Measurements from ENCODE around the gene PSORS1C2. TPM values are rescaled to one million over a fixed set of nuclear protein-coding genes. Genes with fewer than 3 reads are reported as not detected.

PSORS1C2 gene
- total RNA-seq, 2 donors from 2014 or later: not detected

- DNase-seq (ENCODE audit: low spot score): no peak
- Histone ChIP-seq H3K36me3 (no peaks in the 10 kb centered on the region), H3K9me3 (no peaks in the 10 kb centered on the region), H3K4me3 (peak overlapping the region in 1 of 2 donors; percentile 22), H3K27ac (no peak overlapping the region), H3K27me3 (replicated peaks; ENCODE audit: insufficient read depth) (no peaks in the 10 kb centered on the region), H3K4me1 (replicated peaks) (no peaks in the 10 kb centered on the region)
- TF ChIP-seq POLR2AphosphoS5 (IDR thresholded peaks at IDR 0.05) (no peak), POLR2A (IDR thresholded peaks at IDR 0.05) (no peak)
- TF ChIP-seq, protein P1, sequence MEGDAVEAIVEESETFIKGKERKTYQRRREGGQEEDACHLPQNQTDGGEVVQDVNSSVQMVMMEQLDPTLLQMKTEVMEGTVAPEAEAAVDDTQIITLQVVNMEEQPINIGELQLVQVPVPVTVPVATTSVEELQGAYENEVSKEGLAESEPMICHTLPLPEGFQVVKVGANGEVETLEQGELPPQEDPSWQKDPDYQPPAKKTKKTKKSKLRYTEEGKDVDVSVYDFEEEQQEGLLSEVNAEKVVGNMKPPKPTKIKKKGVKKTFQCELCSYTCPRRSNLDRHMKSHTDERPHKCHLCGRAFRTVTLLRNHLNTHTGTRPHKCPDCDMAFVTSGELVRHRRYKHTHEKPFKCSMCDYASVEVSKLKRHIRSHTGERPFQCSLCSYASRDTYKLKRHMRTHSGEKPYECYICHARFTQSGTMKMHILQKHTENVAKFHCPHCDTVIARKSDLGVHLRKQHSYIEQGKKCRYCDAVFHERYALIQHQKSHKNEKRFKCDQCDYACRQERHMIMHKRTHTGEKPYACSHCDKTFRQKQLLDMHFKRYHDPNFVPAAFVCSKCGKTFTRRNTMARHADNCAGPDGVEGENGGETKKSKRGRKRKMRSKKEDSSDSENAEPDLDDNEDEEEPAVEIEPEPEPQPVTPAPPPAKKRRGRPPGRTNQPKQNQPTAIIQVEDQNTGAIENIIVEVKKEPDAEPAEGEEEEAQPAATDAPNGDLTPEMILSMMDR (IDR thresholded peaks at IDR 0.05): no peak
- 71% methylated on average over 26 of the region's 26 CpGs for WGBS
- intact Hi-C loops (cut with DNase I): no loop called here
Observed at GRCh38 chr6:31180500-31180899, 41.6 kb upstream of the PSORS1C2 start.

DNA sequence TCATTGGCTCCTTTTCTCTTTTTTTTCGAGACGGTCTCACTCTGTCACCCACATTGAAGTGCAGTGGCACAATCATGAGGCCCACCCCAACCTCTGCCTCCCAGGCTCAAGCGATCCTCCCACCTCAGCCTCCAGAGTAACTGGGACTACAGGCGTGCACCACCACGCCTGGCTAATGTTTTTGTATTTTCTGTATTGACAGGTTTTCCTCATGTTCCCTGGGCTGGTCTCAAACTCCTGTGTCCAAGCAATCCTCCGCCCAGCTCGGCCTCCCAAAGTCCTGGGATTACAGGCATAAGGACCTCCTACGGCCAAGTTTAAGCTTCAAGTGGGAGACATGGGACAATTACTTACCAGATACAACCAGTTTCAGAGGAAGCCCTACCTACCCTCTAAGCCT lies 41.0 kb upstream of the PSORS1C2 start:
- Histone ChIP-seq H3K36me3 (no peaks in the 10 kb centered on the region), H3K9me3 (no peaks in the 10 kb centered on the region), H3K4me1 (replicated peaks) (no peaks in the 10 kb centered on the region), H3K4me3 (peak overlapping the region in 1 of 2 donors; percentile 22), H3K27ac (no peak overlapping the region), H3K27me3 (replicated peaks; ENCODE audit: insufficient read depth) (no peaks in the 10 kb centered on the region)
- intact Hi-C loops (cut with DNase I): no loop called here
- no peak for DNase-seq (ENCODE audit: low spot score)
- TF ChIP-seq POLR2AphosphoS5 (IDR thresholded peaks at IDR 0.05) (no peak), POLR2A (IDR thresholded peaks at IDR 0.05) (no peak)
- TF ChIP-seq, protein P1 (IDR thresholded peaks at IDR 0.05): no peak
- 97% methylated on average over 8 of the region's 8 CpGs for WGBS

DNA sequence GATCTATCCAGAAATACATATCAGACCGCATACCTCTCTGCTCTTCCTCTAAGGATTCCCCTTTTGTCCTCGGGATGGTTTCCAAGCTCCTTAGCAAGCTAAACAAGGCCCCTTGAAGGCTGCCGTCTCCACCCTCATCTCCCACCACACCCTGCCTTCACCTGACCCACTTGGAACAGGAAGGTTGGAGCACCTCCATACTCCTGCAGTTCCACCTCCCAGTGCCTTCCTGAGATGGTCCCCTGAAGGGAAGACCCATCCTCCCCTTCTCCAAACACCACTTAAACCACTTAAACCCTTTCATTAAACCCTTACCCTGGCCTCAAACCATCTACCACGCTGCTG lies 40.1 kb upstream of the PSORS1C2 start:
- Histone ChIP-seq H3K4me1 (replicated peaks) (no peaks in the 10 kb centered on the region), H3K36me3 (no peaks in the 10 kb centered on the region), H3K4me3 (no peak overlapping the region), H3K9me3 (no peaks in the 10 kb centered on the region), H3K27me3 (replicated peaks; ENCODE audit: insufficient read depth) (no peaks in the 10 kb centered on the region), H3K27ac (no peak overlapping the region)
- TF ChIP-seq POLR2A (IDR thresholded peaks at IDR 0.05) (no peak), POLR2AphosphoS5 (IDR thresholded peaks at IDR 0.05) (no peak)
- TF ChIP-seq, protein P1 (IDR thresholded peaks at IDR 0.05): no peak
- WGBS: 46% methylated on average over 4 of the region's 4 CpGs
- intact Hi-C loops (cut with DNase I): no loop called here
- DNase-seq (ENCODE audit: low spot score): no peak

- no peaks in the 10 kb centered on the region for H3K9me3 ChIP-seq
- TF ChIP-seq POLR2AphosphoS5 (IDR thresholded peaks at IDR 0.05) (peak; percentile 30), POLR2A (IDR thresholded peaks at IDR 0.05) (no peak)
- H3K4me1 ChIP-seq (replicated peaks): no peaks in the 10 kb centered on the region
- no peaks in the 10 kb centered on the region for H3K36me3 ChIP-seq
- no peak overlapping the region for H3K4me3 ChIP-seq
- H3K27ac ChIP-seq: no peak overlapping the region
- DNase-seq (ENCODE audit: low spot score): no peak
- H3K27me3 ChIP-seq (replicated peaks; ENCODE audit: insufficient read depth): no peaks in the 10 kb centered on the region
- WGBS: 42% methylated on average over 8 of the region's 8 CpGs
- intact Hi-C loops (cut with DNase I): no loop called here
Observed at GRCh38 chr6:31178143-31179041, 39.5 kb upstream of the PSORS1C2 start.

DNA sequence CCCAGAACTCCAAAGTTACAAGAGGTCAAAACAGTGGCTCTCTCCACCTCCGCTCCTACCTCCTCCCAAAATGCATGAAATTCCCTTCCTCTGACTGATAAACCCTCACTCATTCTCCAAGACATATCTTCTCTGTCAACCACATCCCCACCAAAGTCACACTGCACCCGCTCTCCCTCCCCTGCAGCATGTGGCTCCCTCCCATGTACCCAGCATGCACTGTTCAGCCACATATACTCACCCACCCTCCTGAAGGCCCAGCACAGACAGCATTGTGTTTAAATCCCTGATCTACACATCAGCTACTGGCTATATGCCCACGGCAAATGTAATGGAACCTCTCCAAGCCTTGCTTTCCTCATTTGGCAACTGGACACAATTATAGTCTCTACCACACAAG lies 37.1 kb upstream of the PSORS1C2 start:
- WGBS: 72% methylated on average over 3 of the region's 3 CpGs
- Histone ChIP-seq H3K9me3 (no peaks in the 10 kb centered on the region), H3K27me3 (replicated peaks; ENCODE audit: insufficient read depth) (no peaks in the 10 kb centered on the region), H3K4me3 (no peak overlapping the region), H3K36me3 (no peaks in the 10 kb centered on the region), H3K27ac (no peak overlapping the region), H3K4me1 (replicated peaks) (no peaks in the 10 kb centered on the region)
- TF ChIP-seq POLR2A (IDR thresholded peaks at IDR 0.05): no peak
- TF ChIP-seq, protein P1 (IDR thresholded peaks at IDR 0.05): no peak
- TF ChIP-seq POLR2AphosphoS5 (IDR thresholded peaks at IDR 0.05): no peak
- intact Hi-C loops (cut with DNase I): no loop called here
- no peak for DNase-seq (ENCODE audit: low spot score)

All from prostate gland (tissue), 2 donors.